CD4-positive, alpha-beta T cell treated with Interleukin-15 for 1 hour (primary cell): ENCODE results near the gene TERT.

Source experiments
- DNase-seq: peaks from one replicate; pipeline ENCODE4 v3.0.0-alpha.2; 2020

Gene TERT

DNA sequence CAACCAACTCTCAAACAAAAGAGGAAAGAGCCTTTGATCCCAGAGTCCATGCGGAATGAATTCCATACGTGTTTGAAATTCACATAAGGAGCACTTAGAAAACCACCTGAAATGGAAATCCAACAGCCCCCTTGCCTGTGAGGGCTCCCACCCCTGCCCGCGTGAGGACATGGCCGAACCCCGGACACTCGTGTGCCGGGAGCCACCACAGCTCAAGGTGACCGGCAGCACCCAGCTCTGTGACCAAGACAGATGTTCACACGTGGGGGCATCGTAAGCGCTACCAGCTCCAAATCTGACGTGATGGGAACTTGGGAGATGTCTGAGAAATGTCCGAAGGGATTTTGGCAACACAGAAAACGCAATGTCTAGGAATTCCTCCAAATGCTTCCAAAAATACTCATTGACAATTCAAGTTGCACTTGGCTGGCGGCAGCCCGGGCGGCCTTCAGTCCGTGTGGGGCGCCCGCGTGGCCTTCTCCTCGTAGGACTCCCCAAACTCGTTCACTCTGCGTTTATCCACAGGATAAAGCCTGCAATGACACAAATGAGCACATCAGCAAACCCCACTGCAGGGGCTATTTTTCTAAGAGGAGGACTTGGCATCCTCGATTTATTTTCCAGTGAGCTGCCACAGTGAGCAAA, 23.2 kb upstream of the TERT start:
- no peak for DNase-seq

DNA sequence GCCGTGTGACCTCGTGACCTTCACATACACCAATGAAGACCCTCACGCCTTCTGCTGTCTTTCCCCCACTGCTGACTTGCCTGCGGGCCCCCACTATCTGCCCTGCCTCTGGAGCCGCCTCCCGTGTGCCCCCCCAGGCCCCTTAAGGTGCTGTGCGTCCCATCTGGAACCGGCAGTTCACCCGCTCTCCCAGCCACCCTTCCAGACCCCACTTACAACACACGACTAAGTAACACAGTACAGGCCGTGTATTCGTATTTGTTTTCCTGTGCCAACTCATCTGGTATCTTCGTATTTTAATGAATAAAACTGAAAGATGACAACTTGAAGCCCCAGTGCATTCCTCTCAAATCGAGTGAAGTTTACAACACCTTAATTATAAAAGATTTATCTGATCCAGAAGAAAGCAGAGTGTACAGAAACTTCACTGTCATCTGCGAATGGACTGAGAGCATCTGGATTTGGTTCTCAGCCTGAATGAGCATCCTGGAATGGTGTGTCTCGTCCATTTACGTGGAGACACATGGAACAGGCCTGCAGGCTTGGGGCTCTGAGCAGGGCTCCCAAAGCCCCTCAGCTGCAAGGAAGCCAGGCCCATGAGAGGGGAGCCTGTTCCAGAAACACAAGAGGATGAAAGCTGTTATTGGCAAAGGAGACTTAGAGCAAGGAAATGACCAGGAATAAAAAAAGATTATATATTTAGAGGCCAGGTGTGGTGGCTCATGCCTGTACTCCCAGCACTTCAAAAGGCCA, 21.9 kb upstream of the TERT start:
- no peak for DNase-seq

DNA sequence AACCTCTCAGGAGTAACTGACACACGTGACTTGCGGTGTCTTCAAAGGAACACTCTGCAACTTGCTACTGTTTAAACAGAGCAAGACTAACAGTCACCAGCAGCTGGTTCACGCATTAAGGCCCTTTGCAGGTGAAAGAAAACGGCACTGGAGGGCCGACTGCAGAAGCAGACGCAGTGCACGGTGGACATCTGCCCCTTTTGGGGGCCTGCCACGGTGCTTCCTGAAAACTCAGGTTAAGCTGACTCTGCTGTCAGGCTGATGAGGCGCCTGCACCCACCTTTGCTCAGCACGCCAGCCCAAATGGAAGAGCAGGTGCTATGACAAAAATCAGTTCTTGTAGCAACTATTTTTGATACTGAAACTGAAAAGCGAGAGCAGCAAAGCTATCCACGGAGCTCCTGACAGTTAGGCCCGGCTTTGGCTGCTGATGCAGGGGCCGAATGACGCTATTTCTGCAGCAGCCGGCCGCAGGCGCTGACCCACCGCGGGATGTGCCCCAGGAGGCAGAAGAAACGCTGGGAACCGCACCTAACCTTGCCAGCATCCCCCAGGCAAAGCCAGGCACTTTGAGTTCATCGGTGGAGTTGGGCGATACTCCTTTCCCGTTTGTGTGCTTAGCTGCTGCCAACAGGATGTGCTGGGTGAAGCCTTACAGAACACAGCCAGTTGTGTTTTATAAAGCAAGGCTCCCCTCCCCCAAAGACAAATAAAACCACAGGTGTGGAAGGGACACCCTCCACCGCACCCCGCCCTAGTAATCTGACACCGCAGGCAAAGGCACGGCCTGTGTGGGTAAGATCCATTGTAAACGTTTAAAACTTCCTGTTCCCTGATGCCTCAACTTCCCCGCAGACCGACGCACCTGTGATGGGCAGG, 21.1 kb upstream of the TERT start:
- peak; percentile 54 for DNase-seq

DNA sequence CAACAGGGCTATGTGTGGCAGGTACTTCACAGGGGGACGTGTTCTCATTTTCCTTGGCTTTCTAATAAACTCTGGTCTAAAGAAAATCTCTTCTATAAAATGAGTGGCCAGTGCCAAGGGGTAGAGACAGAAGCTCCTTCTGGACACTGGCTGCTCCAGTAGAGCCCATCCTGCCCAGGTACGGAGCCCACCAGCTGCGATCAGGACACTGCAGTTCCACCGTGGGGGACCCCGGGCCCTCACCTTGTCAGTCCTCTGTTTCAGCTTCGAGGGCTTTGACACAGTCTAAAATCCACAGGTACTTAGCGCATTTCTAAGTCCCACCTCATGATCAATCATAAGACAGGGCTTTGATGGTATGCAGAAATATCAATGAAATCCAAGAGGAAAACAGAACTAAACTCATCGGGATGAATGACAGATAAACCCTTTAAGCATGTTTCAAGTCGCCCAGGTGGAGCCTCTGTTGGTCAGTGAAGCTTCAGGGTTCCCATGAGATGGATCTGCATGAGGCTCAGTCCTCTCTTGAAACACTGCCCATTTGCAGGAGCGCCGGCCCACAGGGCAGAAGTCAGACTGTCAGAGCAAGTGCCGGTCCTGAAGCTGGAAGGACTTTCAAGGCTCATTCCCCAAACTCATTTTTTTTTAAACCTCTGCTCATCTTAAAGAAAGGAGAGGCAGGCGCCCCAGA, 20.3 kb upstream of the TERT start:
- DNase-seq = no peak

DNA sequence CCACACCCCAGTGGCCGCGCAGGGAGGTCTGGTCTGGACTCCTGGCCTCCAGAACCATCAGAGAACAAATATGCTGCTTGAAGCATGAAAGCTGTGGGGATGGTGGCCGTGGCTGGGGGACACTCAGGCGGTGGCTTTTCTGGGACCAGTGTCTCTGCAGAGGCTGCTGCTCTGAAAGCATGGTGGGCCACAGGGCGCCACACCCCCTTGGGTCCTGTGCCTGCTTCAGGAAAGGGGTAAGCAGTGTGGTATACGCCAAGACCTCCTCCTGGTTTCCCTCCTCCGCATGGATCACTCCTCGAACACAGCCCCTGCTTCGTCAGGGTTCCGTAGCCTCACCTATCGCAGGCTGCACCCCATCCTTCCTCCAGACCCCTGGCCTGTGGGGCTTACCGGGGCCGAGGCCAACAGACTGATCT, 19.7 kb upstream of the TERT start:
- DNase-seq = no peak

DNA sequence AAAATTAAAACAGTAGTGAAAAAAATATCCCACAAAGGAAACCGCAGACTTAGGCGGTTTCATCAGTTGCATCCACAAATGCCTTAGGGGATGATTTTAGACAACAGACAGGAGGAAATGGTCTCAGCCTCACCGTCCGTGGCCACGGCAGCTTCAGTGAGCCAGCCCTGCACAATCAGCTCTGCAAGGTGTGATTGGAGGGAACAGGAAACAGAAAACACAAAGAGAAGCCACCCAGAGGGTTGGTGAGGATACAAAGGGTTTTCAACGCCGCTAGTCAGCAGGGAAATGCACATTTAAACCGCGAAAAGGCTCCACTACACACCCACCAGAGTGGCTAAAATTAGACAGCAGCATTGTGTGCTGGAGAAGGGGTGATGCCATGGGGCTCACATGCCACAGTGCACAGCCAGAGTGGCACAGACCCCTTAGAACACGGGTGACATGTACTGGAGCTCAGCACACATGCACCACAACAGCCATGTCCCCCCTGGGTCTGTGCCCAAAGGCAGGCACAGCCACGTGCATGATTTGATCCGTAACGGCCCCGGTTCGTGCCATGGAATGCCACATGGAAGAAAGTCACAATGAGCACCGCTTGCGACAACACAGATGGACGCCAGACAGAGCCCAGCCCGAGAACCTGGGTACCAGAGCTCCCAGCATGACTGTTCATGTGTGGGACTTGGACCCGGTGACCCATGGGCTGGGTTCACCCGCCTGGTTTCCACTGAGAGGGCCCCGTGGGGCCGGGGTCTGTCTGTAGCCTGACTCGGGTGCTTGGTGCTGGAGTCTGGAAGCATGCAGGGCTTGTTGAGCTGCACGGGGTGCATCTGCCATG, 18.3 kb upstream of the TERT start:
- DNase-seq = peak; percentile 43

DNA sequence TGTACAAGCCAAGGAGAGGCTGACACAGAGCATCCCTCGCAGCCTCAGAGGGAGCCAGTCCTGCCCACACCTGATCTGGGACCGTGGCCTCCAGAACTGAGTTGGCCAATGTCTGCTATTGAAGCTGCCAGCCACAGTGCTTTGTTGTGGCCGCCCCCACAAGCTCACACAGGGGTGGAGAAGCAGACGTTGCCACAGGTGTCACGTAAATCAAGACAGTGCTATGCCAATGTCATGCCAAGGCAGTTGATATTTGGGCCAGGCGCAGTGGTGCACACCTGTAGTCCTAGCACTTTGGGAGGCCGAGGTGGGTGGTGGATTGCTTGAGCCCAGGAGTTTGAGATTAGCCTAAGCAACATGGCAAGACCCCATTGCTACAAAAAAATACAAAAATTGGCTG, 17.3 kb upstream of the TERT start:
- peak; percentile 45 for DNase-seq

DNA sequence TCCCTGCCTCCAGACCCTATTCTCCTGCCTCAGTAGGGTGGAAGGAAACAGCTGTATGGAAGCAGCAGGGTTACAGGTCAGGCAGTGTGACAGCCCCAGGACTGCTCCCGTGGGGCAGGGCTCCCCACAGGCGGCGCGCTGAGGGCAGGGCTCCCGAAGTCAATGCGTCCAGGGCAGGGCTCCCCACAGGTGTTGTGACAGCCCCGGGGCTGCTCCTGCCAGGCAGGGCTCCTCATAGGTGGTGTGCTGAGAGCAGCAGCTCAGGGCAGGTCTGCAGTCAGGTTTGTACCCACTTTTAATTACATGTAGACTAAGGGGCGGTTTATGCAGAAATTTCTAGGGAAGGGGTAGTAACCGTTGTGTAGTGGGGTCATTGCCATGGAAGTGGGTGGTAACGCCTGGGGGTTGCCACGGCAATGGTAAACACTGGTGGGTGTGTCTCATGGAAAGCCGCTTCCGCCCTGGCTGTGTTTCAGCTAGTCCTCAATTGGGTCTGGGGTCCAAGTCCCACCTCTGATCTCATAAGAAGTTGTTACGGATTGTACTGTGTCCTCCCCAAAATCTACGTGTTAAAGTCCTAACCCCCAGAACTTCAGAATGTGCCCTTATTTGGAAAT, 16.7 kb upstream of the TERT start:
- DNase-seq = no peak

DNA sequence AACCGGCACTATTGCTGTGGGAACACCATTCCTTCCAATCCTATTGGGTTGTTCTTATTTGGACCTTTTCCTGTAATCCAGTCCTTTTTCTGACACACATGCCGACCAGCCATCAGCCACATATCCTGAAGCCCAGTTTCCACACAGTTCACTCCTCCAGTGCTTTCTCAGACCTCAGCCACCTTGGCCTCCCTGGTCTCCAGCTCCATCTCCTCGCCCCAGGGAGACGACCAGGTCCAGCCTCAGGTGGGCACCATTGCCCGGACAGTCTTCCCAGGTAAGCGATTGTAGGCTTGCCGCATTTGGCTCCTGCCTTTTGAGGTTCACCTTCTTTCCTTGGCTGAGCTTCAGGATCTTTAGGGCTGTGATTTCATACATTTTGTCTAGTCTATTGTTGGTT, 15.2 kb upstream of the TERT start:
- no peak for DNase-seq

DNA sequence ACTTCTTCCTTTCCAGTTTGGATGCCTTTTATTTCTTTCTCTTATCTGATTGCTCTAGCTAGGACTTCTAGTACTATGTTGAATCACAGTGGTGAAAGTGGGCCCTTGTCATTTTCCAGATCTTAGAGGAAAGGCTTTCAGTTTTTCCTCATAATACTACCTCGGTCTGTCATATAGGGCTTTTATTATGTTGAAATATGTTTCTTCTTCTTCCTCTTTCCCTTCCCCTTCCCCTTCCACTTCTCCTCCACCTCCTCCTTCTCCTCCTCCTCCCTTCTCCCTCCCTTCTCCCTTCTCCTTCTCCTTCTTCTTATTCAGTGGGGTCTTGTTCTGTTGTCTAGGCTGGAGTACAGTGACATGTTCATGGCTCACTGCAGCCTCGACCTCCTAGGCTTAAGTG, 9.2 kb upstream of the TERT start:
- DNase-seq = no peak

DNA sequence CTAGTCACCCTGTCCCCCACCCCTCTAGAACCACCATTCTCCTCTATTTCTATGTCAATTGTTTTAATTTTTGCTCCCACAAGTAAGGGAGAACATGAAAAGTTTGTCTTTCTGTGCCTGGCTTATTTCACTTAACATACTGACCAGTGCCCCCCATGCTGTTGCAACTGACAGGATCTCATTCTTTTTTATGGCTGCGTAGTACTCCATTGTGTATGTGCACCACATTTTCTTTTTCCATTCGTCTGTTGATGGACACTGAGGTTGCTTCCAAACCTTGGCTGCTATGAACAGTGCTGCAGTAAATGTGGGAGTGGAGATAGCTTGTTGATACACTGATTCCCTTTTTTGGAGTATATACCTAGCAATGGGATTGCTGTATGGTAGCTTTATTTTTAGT, 7.4 kb upstream of the TERT start:
- DNase-seq = no peak

DNA sequence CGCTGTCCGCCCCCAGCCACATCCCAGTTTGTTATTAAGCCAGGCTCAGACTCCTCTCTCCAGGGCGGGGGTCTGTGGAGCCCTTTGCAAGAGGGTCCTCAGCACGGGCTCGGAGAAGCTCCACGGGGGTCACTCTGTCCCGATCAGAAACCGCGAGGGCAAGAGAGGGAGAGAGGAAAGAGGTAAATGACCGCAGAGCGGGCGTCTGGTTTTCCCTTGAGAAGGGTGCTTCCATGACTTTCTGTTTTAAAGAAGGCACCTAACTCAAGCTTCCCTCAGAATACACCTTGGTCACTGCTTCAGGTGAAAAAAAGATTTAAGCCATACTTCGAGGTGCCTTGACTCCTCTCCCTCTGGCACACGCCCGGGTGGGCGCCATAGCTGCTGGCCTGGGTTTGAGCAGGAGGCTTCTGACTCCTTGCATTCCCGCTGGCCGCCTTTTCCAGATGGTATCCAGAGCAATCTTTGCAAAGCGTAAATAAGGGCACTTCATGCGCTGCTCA, 5.8 kb upstream of the TERT start:
- DNase-seq = no peak

DNA sequence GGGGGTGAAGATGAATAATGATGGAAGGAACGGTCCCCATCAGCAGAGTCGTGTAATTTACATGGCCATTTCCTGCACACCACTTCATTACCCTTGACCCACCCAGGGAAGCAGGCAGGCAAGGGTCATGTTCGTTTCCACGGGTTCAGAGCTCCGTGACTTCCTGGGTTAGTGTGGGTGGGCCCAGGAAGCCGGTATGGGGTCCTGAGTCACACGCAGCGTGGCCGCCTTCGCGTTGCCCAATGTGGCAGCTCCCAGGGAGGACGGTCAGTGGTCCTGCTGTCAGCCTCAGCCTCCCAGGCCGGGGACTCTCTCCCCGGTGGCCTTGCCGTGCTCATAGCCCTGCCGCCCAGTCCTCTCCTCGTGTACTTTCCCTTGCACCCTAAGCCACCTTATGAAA, 5.1 kb upstream of the TERT start:
- no peak for DNase-seq

DNA sequence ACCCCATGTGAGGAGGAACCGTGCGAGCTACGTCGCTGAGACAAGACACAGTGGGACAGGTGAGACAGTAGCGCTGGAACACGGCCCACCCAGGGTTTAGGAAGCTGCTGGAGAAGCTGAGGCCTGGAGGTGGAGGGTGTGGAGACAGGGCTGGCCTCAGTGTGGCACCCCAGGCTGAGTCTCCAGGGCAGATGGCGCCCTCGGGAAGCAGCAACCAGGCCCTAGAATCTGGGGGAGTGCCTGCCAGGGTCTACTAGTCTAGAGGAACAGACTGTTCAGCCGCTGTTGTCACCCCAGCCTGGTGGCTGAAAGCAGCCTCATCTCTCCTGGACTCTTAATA, 4.6 kb upstream of the TERT start:
- no peak for DNase-seq

DNA sequence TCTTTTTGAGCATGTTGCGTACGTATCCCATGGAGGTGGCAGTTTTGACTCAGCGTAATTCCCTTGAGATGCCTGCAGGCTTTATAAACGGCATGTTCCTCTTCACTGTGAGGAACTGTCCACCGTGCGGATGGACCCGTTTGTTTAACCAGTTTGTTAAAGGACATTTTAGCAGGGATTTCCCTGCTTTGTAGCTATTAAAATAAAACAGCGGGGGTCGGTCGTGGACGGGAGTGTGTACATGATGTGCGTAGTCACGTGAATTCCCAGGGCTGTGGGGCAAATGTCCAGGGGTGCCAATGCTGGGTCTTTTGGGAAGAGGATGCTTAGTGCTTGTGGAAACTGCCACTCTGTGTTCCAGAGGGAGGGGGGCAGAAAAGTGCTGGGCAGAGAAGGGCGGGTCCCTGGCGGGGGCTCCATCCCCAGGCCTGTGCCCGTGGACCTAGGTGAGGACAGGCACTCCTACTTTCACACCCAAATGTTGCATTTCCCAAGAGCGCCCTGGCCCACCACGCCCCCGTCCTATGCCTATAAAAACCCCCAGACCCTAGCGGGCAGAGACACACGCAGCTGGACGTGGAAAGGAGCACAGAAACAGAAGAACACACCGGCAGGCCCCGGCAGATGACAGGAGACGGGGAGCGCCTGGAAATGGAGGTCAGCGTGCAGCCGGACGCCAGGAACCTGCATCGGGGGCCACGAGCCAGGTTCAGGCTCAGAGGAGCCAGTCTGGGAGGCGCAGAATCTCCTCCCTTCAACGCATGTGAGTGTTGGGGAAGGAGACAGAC, 4.0 kb upstream of the TERT start:
- DNase-seq = no peak

DNA sequence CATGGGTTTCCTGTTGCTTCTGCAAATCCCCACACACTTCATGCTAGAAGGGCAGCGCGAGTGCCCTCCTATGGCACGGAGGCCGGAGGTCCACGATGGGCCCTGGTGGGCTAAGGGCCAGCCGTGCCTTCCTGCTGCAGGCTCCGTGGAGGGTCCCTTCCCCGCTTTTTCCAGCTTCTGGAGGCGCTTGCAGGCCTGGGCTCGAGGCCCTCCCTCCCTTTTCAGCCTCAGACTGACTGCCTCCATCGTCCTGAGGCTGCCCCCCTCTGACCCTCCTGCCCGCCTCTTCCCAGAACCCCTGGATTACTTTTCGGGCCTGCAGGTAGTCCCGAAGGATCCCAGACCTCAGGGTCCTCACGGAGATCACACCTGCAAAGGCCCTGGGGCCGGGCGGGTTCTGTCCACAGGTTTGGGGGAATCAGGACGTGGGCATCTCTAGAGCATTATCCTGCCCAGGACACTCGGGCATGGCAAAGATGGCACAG, 3.2 kb upstream of the TERT start:
- no peak for DNase-seq

DNA sequence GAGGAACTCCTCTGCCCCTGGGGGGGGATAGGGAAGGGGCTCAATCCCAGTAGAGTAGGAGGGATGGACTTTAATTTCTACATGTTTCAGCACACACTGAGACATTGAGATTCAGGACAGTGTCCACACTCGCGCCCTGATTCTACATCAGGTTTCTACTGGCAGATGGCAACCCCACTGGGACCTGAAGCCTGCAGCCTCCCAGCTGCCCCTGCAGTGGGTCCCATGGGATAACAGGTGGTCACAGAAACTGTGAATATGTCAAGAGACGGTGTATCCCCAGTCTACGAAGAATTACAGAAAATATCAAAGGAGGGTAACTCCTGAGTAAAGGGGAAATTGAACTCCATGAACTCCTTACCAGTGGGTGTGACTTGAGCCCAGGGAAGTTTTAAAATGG, 2.4 kb upstream of the TERT start:
- DNase-seq = no peak

DNA sequence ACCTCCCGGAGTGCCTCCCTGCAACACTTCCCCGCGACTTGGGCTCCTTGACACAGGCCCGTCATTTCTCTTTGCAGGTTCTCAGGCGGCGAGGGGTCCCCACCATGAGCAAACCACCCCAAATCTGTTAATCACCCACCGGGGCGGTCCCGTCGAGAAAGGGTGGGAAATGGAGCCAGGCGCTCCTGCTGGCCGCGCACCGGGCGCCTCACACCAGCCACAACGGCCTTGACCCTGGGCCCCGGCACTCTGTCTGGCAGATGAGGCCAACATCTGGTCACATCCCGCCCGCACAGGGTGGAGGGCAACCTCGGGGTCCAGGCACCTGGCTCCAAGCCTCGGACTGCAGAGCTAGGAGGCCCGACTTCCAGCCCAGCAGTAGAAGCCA, 776 bp upstream of the TERT start:
- DNase-seq = no peak

DNA sequence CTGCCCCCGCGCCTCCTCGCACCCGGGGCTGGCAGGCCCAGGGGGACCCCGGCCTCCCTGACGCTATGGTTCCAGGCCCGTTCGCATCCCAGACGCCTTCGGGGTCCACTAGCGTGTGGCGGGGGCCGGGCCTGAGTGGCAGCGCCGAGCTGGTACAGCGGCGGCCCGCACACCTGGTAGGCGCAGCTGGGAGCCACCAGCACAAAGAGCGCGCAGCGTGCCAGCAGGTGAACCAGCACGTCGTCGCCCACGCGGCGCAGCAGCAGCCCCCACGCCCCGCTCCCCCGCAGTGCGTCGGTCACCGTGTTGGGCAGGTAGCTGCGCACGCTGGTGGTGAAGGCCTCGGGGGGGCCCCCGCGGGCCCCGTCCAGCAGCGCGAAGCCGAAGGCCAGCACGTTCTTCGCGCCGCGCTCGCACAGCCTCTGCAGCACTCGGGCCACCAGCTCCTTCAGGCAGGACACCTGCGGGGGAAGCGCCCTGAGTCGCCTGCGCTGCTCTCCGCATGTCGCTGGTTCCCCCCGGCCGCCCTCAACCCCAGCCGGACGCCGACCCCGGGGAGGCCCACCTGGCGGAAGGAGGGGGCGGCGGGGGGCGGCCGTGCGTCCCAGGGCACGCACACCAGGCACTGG, 548 bp downstream of the TERT start:
- DNase-seq = no peak
